IPS-15b (cell line): ENCODE measurements around the gene ZDHHC8.
A peak's percentile ranks its signal among the peaks of the same experiment; 100 is the strongest.

Experiments used
- H3K27me3 ChIP-seq: one replicate; pipeline ENCODE4 v1.6.1; 2013; ENCODE audit warnings: low read length; ENCODE audit not compliant: control insufficient read depth, insufficient read depth
- H3K36me3 ChIP-seq: one replicate; pipeline ENCODE4 v1.6.1; 2013; ENCODE audit warnings: low read length; ENCODE audit not compliant: control insufficient read depth, insufficient read depth
- H3K4me1 ChIP-seq: one replicate; pipeline ENCODE4 v1.6.1; 2013; ENCODE audit warnings: mild to moderate bottlenecking, low read length; ENCODE audit not compliant: control insufficient read depth, insufficient read depth
- H3K4me3 ChIP-seq: one replicate; pipeline ENCODE4 v1.5.1; 2013; ENCODE audit warnings: low read depth, low read length
- H3K9ac ChIP-seq: one replicate; pipeline ENCODE4 v1.6.1; 2013; ENCODE audit warnings: low read depth, mild to moderate bottlenecking, low read length
- H3K9me3 ChIP-seq: one replicate; pipeline ENCODE4 v1.6.1; 2013; ENCODE audit warnings: mild to moderate bottlenecking, low read length; ENCODE audit not compliant: control insufficient read depth, insufficient read depth

ZDHHC8 gene

DNA sequence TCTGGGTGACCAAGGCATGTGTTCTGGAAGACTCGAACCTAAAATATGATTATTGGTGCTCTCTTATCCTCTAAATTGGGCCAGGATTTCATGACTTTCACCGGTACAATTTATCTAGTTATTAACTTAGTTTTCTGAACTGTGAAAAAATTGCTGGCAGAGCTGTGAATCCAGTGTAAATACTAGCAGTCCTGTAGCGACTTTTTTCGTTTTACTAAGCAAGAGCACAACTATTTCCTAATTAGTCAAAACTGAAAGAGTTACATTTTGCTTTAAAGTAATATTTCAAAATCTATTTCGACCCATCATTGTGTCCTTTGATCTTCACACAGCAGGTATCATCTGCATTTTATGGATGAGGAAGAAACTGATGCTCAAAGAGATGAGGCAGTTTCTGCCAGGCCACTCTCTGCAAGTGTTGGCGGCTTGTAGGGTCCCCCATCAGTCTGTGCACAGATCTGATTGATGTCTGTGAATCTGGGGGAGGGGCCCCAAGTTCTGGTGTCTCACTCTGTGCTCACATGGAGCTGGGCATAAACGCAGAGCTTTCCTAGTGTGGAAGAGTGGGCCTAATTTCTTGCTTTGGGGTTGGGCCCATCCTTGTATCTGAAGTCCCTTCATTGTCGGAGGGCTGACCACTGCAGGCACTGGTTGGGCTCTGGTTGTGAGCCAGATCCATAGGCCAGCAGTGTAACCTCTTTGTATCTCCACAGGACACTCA, 13.1 kb upstream of the ZDHHC8 start:
- Histone ChIP-seq H3K27me3 (no peaks in the 10 kb centered on the region), H3K4me3 (peak overlapping the region; percentile 86), H3K36me3 (peaks cover 64% of the 10 kb centered on the region), H3K9ac (peak overlapping the region; percentile 99), H3K9me3 (no peaks in the 10 kb centered on the region), H3K4me1 (peaks cover 2% of the 10 kb centered on the region)

DNA sequence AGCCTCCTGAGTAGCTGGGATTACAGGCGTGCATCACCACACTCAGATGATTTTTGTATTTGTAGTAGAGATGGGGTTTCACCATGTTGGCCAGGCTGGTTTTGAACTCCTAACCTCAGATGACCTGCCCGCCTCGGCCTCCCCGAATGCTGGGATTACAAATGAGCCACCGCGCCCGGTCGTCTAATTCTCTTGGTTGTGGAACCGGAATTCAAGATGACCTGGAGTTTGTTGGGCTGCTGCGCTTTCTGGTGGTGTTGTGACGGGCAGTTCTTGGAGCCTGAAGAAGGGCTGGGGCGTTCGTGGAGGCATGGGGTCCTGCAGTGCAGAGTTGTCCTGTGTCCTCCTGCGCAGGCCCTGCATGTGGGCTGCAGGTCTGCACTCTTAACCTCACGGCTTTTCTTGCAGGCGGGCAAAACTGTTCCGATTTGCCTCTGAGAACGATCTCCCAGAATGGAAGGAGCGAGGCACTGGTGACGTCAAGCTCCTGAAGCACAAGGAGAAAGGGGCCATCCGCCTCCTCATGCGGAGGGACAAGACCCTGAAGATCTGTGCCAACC, 9.7 kb upstream of the ZDHHC8 start:
- Histone ChIP-seq H3K4me3 (no peak overlapping the region), H3K4me1 (peaks cover 2% of the 10 kb centered on the region), H3K36me3 (peaks cover 72% of the 10 kb centered on the region), H3K9ac (peak overlapping the region; percentile 54), H3K9me3 (no peaks in the 10 kb centered on the region), H3K27me3 (no peaks in the 10 kb centered on the region)

DNA sequence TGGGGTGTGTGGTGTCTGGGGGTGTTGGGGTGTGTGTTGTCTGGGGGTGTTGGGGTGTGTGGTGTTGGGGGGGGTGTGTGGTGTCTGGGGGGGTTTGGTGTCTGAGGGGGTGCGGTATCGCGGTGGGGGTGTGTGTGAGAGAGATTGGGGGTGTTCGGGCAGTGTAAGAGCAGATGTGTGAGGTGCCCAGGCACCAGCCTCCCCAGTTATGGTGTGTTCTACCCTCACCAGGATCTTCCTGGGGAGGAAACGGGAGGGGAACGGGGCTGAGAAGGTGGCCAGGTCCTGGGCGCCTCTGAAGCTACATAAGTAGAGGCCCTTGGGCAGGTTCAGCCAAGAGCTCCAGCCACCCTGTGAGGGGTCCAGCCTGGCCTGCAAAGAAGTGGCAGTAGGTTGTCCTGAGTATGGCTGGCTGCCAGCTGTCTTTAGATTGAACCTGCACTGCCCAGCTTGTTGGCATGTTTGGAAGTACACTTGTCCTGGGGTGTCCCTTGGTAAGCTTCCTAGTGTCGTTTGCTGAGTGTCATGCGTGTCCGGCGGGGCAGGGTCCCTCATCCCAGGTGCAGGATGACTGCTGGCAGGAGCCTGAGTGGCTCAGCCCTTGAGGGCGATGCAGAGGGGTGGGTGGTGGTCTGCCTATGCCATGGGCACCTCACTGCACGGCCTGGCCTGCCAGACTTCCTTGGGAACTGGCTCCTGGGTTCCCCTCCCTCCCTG, 8.1 kb upstream of the ZDHHC8 start:
- Histone ChIP-seq H3K9ac (peak overlapping the region; percentile 37), H3K9me3 (no peaks in the 10 kb centered on the region), H3K4me3 (no peak overlapping the region), H3K4me1 (peaks cover 2% of the 10 kb centered on the region), H3K36me3 (peaks cover 76% of the 10 kb centered on the region), H3K27me3 (no peaks in the 10 kb centered on the region)

DNA sequence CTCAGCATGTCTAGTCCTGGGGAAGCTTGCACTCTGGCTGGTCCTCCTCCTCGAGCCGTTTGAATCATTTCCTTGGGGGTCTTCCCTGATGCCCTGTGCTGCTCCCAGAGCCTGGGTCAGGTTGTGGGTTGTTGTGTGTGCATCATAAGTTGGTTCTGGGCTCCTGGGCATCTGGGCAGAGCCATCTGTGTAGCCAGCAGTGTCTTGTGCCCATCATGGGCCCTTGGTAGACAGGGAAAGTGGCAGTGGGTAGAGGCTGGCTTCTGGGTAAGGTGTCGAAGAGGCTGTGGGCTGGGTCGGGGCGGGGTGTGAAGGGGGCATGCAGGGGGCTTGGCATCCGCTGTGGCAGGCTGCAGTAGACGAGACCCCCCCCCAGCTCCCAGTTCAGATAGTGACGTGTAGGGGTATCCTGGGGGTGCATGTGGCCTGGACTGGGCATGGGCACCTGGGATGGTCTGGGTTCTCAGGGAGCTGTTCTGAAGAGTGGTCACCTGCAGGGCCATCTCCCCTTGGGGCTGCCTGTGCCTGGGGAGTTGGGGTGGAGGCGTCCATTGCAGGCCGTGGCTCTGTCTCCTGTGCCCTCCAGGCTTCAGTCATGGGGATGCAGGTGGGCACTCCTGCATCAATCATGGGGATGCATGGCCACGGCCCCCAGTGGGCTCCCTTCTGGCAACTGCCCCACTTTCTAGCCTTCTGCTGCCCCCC, 7.4 kb upstream of the ZDHHC8 start:
- Histone ChIP-seq H3K36me3 (peaks cover 70% of the 10 kb centered on the region), H3K27me3 (no peaks in the 10 kb centered on the region), H3K9ac (peak overlapping the region; percentile 37), H3K4me3 (no peak overlapping the region), H3K4me1 (peaks cover 2% of the 10 kb centered on the region), H3K9me3 (no peaks in the 10 kb centered on the region)

DNA sequence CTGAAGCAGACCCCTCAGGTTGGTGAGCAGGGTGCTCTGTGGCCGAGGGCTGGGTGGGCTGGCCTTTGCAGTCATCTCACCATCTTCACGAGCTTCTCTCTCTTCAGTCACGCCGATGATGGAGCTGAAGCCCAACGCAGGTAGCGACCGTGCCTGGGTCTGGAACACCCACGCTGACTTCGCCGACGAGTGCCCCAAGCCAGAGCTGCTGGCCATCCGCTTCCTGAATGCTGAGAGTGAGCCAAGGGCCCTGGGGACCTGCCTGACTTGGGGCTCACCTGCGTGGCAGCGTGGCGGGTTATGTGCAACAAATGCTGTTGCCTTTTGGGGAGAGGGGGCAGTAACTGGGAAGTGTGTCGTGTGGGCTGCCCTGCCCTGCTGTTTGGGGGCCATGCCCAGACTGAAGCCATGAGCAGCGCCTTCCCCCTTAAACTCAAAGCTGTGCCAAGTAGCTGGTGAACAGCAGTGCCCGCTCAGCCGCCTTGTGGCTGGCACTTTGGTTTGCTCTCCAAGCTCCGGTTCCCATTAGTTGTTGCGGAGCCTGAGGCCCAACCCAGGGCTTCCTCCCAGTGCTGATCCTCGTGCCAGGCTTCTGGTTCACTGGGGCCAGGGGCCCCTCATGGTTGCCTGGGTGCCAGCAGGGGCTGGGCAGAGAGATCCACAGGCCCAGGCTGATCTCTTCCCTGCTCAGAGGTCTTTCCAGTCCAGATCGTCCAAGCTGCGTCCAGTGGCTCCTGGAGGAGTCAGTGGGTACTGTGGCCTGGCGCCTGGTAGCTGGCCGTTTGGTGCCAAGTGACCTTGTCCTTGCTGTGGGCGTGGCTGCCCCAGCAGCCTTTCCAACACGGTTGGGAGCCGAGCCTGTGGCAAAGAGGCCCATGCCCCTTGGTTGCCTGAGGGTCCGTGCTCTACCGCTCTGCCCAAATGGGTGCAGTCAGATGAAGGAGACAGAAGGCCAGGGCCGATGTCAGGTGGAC, 6.1 kb upstream of the ZDHHC8 start:
- H3K4me3 ChIP-seq: no peak overlapping the region
- no peaks in the 10 kb centered on the region for H3K9me3 ChIP-seq
- H3K4me1 ChIP-seq: no peaks in the 10 kb centered on the region
- peaks cover 58% of the 10 kb centered on the region for H3K36me3 ChIP-seq
- H3K9ac ChIP-seq: no peak overlapping the region
- no peaks in the 10 kb centered on the region for H3K27me3 ChIP-seq

DNA sequence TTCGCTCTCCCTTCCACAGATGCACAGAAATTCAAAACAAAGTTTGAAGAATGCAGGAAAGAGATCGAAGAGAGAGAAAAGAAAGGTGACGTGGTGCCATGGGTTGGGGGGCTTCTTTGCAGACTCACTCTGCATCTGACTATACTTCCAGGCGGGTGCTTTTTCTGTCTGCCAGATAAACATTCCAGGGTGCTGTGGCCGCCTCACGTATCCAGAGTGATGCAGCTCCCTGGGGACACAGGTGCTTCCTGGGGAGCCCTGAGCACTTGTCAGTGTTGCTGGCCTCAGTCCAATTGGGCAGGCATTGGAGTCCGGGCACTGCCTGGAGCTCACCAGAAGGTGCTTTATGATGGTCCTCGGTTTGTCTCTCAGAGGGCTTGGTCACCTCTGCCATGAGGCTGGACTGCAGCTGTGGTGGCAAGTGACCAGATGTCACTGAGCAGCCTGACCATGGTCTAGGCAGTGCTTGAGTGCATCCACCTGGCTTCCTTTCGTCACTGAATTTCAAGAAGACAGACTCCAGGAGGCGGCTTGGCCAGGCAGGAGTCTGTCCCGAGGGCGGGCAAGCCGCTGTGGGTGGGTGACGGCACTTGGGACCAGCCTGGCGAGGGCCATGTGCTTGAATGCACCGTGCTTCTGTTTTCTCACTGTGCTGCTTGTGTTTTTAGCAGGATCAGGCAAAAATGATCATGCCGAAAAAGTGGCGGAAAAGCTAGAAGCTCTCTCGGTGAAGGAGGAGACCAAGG, 5.1 kb upstream of the ZDHHC8 start:
- Histone ChIP-seq H3K27me3 (no peaks in the 10 kb centered on the region), H3K9me3 (no peaks in the 10 kb centered on the region), H3K36me3 (peaks cover 52% of the 10 kb centered on the region), H3K4me1 (no peaks in the 10 kb centered on the region), H3K9ac (no peak overlapping the region), H3K4me3 (no peak overlapping the region)

DNA sequence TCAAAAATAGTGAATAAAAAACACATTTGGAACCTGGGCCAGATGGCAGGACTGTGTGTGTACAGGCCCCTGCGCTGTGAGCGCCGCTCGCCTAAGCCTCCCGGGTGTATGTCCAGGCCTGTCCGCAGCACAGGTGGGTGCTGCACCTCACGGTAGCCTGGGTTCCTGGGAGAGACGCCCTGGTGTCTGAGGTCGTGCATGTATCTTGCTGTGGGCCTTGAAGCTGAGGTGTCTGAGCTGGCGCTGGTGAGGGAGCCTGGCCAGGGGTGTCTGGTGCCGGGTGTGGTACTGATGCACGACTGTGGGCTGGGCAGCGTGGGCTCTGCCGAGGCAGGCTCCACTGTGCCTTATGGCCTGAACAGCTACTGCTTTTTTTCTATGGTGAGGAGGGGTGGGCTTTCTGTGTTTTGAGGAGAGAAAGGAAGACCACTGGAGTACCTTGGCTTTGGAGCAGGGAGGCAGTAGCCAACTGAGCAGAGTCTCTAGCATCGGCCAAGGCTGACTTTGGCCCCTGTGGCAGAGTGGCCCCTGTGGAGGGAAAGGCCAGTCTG, 4.2 kb upstream of the ZDHHC8 start:
- no peak overlapping the region for H3K4me3 ChIP-seq
- no peak overlapping the region for H3K9ac ChIP-seq
- no peaks in the 10 kb centered on the region for H3K4me1 ChIP-seq
- H3K27me3 ChIP-seq: no peaks in the 10 kb centered on the region
- H3K9me3 ChIP-seq: no peaks in the 10 kb centered on the region
- peaks cover 45% of the 10 kb centered on the region for H3K36me3 ChIP-seq

DNA sequence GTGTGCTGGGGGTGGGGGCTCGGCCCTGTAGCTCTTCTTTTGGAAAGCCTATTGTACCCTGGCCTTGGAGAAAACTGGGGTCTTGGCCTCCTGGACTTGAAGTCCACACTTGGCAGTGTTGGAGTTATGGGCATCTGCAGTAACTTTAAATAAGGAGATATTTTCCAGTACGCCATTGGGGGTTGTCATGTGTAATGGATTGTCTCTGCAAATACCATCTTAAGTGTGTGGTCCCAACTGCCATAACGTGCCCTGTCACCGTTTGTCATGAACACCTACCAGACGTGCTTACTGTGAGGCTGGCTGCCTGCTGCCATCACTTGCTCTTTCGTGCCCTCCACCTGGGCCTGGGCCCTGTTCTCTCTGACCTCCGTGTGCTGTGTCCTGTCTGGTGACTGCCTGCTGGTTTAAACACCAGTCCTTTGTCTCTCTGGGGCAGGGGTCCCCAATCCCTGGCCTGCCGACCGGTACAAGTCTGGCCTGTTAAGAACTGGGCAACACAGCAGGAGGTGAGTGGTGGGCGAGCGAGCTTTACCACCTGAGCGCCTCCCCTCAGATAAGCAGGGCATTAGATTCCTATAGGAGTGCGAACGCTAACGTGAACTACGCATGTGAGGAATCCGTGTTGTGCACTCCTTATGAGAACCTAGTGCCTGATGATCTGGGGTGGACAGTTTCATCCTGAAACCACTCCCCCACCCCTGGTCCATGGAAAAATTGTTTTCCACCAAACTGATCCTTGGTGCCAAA, 3.6 kb upstream of the ZDHHC8 start:
- Histone ChIP-seq H3K9ac (peak overlapping the region; percentile 29), H3K9me3 (no peaks in the 10 kb centered on the region), H3K36me3 (peaks cover 42% of the 10 kb centered on the region)

DNA sequence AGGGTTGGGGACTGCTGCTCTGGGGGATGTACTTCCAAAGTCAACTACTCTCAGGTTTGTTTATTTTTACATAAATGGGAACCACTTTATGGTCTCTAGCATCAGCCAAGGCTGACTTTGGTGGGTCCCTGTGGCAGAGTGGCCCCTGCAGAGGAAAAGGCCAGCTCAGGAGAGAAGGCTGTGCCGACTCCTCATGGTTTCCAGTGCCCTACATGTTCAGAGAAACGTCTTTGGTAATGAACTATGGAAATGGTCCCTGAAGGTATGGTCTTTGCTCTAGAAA, 3.0 kb upstream of the ZDHHC8 start:
- Histone ChIP-seq H3K27me3 (no peaks in the 10 kb centered on the region), H3K36me3 (peaks cover 39% of the 10 kb centered on the region), H3K4me3 (no peak overlapping the region), H3K4me1 (no peaks in the 10 kb centered on the region), H3K9ac (no peak overlapping the region), H3K9me3 (no peaks in the 10 kb centered on the region)

More for the DNA sequence above, 3.6 kb upstream of the ZDHHC8 start:
- Histone ChIP-seq H3K27me3 (no peaks in the 10 kb centered on the region), H3K4me1 (no peaks in the 10 kb centered on the region), H3K4me3 (no peak overlapping the region)
